ENCODE data around the gene FBXL7. TPM values are rescaled to one million over a fixed set of nuclear protein-coding genes. Genes with fewer than 3 reads are reported as not detected.

FBXL7 gene
- total and polyA plus RNA-seq, 2 of the 8 experiments (the other 6 are each of a cell fraction or from before 2014, with no cell fraction given), result 17.7 to 17.8 TPM

- TF ChIP-seq CHD7 (IDR thresholded peaks at IDR 0.05; ENCODE audit: insufficient replicate concordance, low read length) (no peak), KDM4A (IDR thresholded peaks at IDR 0.05; ENCODE audit: low read depth, low read length, severe bottlenecking) (no peak), PHF8 (conservative IDR thresholded peaks at IDR 0.05; ENCODE audit: low read depth, low read length) (no peak), CBX8 (IDR thresholded peaks at IDR 0.05; ENCODE audit: borderline replicate concordance, low read depth, low read length) (no peak), EP300 (IDR thresholded peaks at IDR 0.05; ENCODE audit: borderline replicate concordance in 1 of 2, low read depth in 2 of 2, low read length in 2 of 2) (no peak), CTBP2 (IDR thresholded peaks at IDR 0.05; ENCODE audit: borderline replicate concordance, insufficient read depth, insufficient read length, low read length) (no peak), BCL11A (IDR thresholded peaks at IDR 0.05; ENCODE audit: low read depth in 2 of 2, low read length in 2 of 2) (no peak), BRCA1 (IDR thresholded peaks at IDR 0.05; ENCODE audit: low read depth, low read length) (no peak), TBP (IDR thresholded peaks at IDR 0.05; ENCODE audit: low read depth, low read length) (no peak), TAF7 (optimal IDR thresholded peaks at IDR 0.05; ENCODE audit: borderline replicate concordance, low read depth, low read length) (no peak), TEAD4 (IDR thresholded peaks at IDR 0.05; ENCODE audit: low read depth, low read length) (no peak)
These were observed 51.1 kb downstream of the FBXL7 start (continued) for GRCh38 chr5:15551113-15551504.

All from H1 (cell line).